Mononuclear cell (primary cell): ENCODE data around the gene DLG3. TPM values are rescaled to one million over a fixed set of nuclear protein-coding genes. Genes with fewer than 3 reads are reported as not detected.
"Not testable (repeated sequence)": the region's sequence is repeated elsewhere in the genome, so short reads cannot be mapped to it uniquely, and the experiment has no call there.

ENCODE experiments used
- H3K27me3 ChIP-seq: 2 replicates; pipeline ENCODE4 v1.6.0; 2011; ENCODE audit warnings: low read length, control low read depth; ENCODE audit not compliant: insufficient read depth
- H3K4me1 ChIP-seq: 2 replicates; pipeline ENCODE4 v1.5.1; 2011; ENCODE audit warnings: mild to moderate bottlenecking, low read length, control low read depth; ENCODE audit not compliant: insufficient read depth
- H3K4me3 ChIP-seq: 2 replicates; pipeline ENCODE4 v1.5.1; 2011; ENCODE audit warnings: mild to moderate bottlenecking, low read length, moderate library complexity
- H3K9me3 ChIP-seq: 2 replicates; pipeline ENCODE4 v1.5.1; 2011; ENCODE audit warnings: low read depth, mild to moderate bottlenecking, control low read depth, low read length
- total RNA-seq: library from RNA; depleted of rRNA; stranded (reverse); fragments of >200 nt; gene quantifications from one replicate; pipeline ENCODE4 v1.2.3, GENCODE V29; 2012

The DLG3 gene
- total RNA-seq: 6.4 TPM

GRCh38 chrX:70444326-70444945 lies at the start of gene DLG3:
TSS of gene DLG3 (plus strand) at chrX:70444835. CDS start at chrX:70445202, 367 bp downstream.
- Histone ChIP-seq H3K4me1 (no peaks in the 10 kb centered on the region), H3K27me3 (peaks cover 20% of the 10 kb centered on the region), H3K4me3 (no peak within 1 kb of the TSS), H3K9me3 (no peaks in the 10 kb centered on the region)

GRCh38 chrX:70398899-70399298 lies 45.7 kb upstream of the DLG3 start:
- no peaks in the 10 kb centered on the region for H3K27me3 ChIP-seq

GRCh38 chrX:70400181-70400580 lies 44.5 kb upstream of the DLG3 start:
- not testable (repeated sequence) for H3K4me3 ChIP-seq, H3K4me1 ChIP-seq, H3K9me3 ChIP-seq, H3K27me3 ChIP-seq

More at GRCh38 chrX:70398899-70399298, 45.7 kb upstream of the DLG3 start:
- Histone ChIP-seq H3K4me3 (no peak overlapping the region), H3K4me1 (peaks cover 6% of the 10 kb centered on the region), H3K9me3 (no peaks in the 10 kb centered on the region)

- Histone ChIP-seq H3K4me1 (peaks cover 6% of the 10 kb centered on the region), H3K4me3 (no peak overlapping the region), H3K9me3 (no peaks in the 10 kb centered on the region), H3K27me3 (no peaks in the 10 kb centered on the region)
Observed at GRCh38 chrX:70402721-70403120, 41.9 kb upstream of the DLG3 start.

- Histone ChIP-seq H3K9me3 (no peaks in the 10 kb centered on the region), H3K27me3 (no peaks in the 10 kb centered on the region), H3K4me1 (no peaks in the 10 kb centered on the region), H3K4me3 (no peak overlapping the region)
Observed at GRCh38 chrX:70405003-70405402, 39.6 kb upstream of the DLG3 start.

GRCh38 chrX:70410921-70411320 lies 33.7 kb upstream of the DLG3 start:
- no peaks in the 10 kb centered on the region for H3K9me3 ChIP-seq

GRCh38 chrX:70411475-70411874 lies 33.2 kb upstream of the DLG3 start:
- no peaks in the 10 kb centered on the region for H3K27me3 ChIP-seq
- no peaks in the 10 kb centered on the region for H3K4me1 ChIP-seq
- H3K9me3 ChIP-seq: no peaks in the 10 kb centered on the region
- H3K4me3 ChIP-seq: no peak overlapping the region

More at GRCh38 chrX:70410921-70411320, 33.7 kb upstream of the DLG3 start:
- Histone ChIP-seq H3K4me1 (no peaks in the 10 kb centered on the region), H3K27me3 (no peaks in the 10 kb centered on the region), H3K4me3 (no peak overlapping the region)

GRCh38 chrX:70421618-70422017 lies 23.0 kb upstream of the DLG3 start:
- Histone ChIP-seq H3K4me3 (no peak overlapping the region), H3K9me3 (no peaks in the 10 kb centered on the region), H3K27me3 (no peaks in the 10 kb centered on the region), H3K4me1 (no peaks in the 10 kb centered on the region)

- Histone ChIP-seq H3K9me3 (no peaks in the 10 kb centered on the region), H3K27me3 (no peaks in the 10 kb centered on the region), H3K4me1 (no peaks in the 10 kb centered on the region), H3K4me3 (no peak within 1 kb of the TSS)
Observed at GRCh38 chrX:70422851-70423341, 21.7 kb upstream of the DLG3 start, which contains the start of gene GDPD2. TSS of gene GDPD2 (plus strand) at chrX:70423314. CDS start at chrX:70424985, 1,671 bp downstream.

- H3K4me3 ChIP-seq: no peak overlapping the region
- H3K27me3 ChIP-seq: no peaks in the 10 kb centered on the region
- no peaks in the 10 kb centered on the region for H3K9me3 ChIP-seq
- no peaks in the 10 kb centered on the region for H3K4me1 ChIP-seq
Observed at GRCh38 chrX:70423936-70424675, 20.5 kb upstream of the DLG3 start.

GRCh38 chrX:70424801-70425200 lies 19.8 kb upstream of the DLG3 start:
- H3K9me3 ChIP-seq: no peaks in the 10 kb centered on the region
- no peaks in the 10 kb centered on the region for H3K27me3 ChIP-seq
- H3K4me3 ChIP-seq: no peak overlapping the region
- no peaks in the 10 kb centered on the region for H3K4me1 ChIP-seq

- H3K4me1 ChIP-seq: no peaks in the 10 kb centered on the region
- no peaks in the 10 kb centered on the region for H3K27me3 ChIP-seq
- no peak overlapping the region for H3K4me3 ChIP-seq
- no peaks in the 10 kb centered on the region for H3K9me3 ChIP-seq
Observed at GRCh38 chrX:70426286-70427278, 18.1 kb upstream of the DLG3 start.

- Histone ChIP-seq H3K4me3 (no peak overlapping the region), H3K9me3 (no peaks in the 10 kb centered on the region), H3K4me1 (no peaks in the 10 kb centered on the region), H3K27me3 (no peaks in the 10 kb centered on the region)
Observed at GRCh38 chrX:70427365-70427764, 17.3 kb upstream of the DLG3 start.

- Histone ChIP-seq H3K9me3 (no peaks in the 10 kb centered on the region), H3K4me3 (no peak overlapping the region), H3K4me1 (peaks cover 8% of the 10 kb centered on the region), H3K27me3 (no peaks in the 10 kb centered on the region)
Observed at GRCh38 chrX:70429759-70430158, 14.9 kb upstream of the DLG3 start.
